ENCODE results near the gene LRCOL1. TPM values are rescaled to one million over a fixed set of nuclear protein-coding genes. Genes with fewer than 3 reads are reported as not detected.

LRCOL1 gene
- polyA plus RNA-seq, 3 donors = not detected

DNA sequence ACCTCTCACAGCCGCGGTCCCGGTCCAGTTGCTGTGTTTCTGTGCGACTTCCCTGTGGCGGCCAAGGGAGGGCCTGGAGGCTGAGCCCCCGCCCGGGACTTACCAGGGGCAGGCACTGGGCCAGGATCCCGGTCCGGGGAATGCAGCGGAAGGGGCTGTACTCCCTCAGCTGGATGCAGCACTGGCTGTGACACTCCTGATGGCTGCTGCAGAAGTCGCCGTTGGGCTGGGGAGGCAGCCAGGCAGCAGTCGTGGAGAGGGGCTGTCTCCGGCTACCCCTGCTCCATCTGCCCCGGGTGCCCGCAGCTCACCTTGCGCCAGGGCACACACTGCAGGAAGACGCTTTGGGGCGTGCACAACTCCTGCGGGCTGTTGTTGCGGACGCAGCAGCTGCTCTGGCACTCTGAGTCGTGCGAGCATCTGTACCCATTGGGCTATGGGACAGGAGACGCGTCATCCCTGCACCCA lies 6.2 kb downstream of the LRCOL1 start:
- Histone ChIP-seq H3K27ac (ENCODE audit: low read depth in 1 of 2, low read length in 2 of 2) (no peak overlapping the region), H2AFZ (ENCODE audit: insufficient read depth, low read depth, low read length, poor library complexity, severe bottlenecking) (no peak overlapping the region), H3K4me1 (ENCODE audit: control insufficient read depth in 1 of 2, insufficient read depth in 2 of 2, low read length in 2 of 2) (peaks cover 7 to 12% of the 10 kb centered on the region in 2 donors), H3K9me3 (replicated peaks in 1 of 2; ENCODE audit: control insufficient read depth in 1 of 2, insufficient read depth in 1 of 2, low read length in 2 of 2) (no peaks in the 10 kb centered on the region), H3K27me3 (ENCODE audit: control insufficient read depth in 2 of 2, insufficient read depth in 2 of 2, low read length in 2 of 2) (peaks cover 4 to 75% of the 10 kb centered on the region in 2 donors), H3K4me3 (replicated peaks in 1 of 3; ENCODE audit: low read depth in 2 of 3, low read length in 3 of 3) (no peak overlapping the region), H3K79me2 (ENCODE audit: insufficient read depth, low read length) (no peaks in the 10 kb centered on the region), H3K4me2 (replicated peaks; ENCODE audit: extremely low read depth, low read length, poor library complexity, severe bottlenecking) (no peak overlapping the region), H3K9ac (ENCODE audit: insufficient read depth, low read length, poor library complexity, severe bottlenecking) (no peak overlapping the region), H3K36me3 (replicated peaks in 1 of 2; ENCODE audit: control insufficient read depth in 1 of 2, insufficient read depth in 2 of 2, low read length in 2 of 2) (no peaks in the 10 kb centered on the region), H4K20me1 (ENCODE audit: insufficient read depth, low read length) (no peaks in the 10 kb centered on the region)
- Mint-ChIP-seq H3K27me3 (ENCODE audit: low read depth in 3 of 3) (peaks cover 76 to 96% (median 76%) of the 10 kb centered on the region in 3 donors), H3K9me3 (peaks cover 0 to 19% (median 4%) of the 10 kb centered on the region in 7 donors), H3K27ac (no peak overlapping the region), H3K4me1 (peaks cover 12% of the 10 kb centered on the region), H3K36me3 (no peaks in the 10 kb centered on the region), H3K4me3 (peak overlapping the region in 1 of 2 donors; percentile 70)
- intact Hi-C loops (cut with micrococcal nuclease) = no loop called here
- TF ChIP-seq, protein P1, sequence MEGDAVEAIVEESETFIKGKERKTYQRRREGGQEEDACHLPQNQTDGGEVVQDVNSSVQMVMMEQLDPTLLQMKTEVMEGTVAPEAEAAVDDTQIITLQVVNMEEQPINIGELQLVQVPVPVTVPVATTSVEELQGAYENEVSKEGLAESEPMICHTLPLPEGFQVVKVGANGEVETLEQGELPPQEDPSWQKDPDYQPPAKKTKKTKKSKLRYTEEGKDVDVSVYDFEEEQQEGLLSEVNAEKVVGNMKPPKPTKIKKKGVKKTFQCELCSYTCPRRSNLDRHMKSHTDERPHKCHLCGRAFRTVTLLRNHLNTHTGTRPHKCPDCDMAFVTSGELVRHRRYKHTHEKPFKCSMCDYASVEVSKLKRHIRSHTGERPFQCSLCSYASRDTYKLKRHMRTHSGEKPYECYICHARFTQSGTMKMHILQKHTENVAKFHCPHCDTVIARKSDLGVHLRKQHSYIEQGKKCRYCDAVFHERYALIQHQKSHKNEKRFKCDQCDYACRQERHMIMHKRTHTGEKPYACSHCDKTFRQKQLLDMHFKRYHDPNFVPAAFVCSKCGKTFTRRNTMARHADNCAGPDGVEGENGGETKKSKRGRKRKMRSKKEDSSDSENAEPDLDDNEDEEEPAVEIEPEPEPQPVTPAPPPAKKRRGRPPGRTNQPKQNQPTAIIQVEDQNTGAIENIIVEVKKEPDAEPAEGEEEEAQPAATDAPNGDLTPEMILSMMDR (IDR thresholded peaks at IDR 0.05) = no peak
- 25% methylated on average over 18 of the region's 26 CpGs for WGBS (ENCODE audit: insufficient coverage)
- DNase-seq = no peak

DNA sequence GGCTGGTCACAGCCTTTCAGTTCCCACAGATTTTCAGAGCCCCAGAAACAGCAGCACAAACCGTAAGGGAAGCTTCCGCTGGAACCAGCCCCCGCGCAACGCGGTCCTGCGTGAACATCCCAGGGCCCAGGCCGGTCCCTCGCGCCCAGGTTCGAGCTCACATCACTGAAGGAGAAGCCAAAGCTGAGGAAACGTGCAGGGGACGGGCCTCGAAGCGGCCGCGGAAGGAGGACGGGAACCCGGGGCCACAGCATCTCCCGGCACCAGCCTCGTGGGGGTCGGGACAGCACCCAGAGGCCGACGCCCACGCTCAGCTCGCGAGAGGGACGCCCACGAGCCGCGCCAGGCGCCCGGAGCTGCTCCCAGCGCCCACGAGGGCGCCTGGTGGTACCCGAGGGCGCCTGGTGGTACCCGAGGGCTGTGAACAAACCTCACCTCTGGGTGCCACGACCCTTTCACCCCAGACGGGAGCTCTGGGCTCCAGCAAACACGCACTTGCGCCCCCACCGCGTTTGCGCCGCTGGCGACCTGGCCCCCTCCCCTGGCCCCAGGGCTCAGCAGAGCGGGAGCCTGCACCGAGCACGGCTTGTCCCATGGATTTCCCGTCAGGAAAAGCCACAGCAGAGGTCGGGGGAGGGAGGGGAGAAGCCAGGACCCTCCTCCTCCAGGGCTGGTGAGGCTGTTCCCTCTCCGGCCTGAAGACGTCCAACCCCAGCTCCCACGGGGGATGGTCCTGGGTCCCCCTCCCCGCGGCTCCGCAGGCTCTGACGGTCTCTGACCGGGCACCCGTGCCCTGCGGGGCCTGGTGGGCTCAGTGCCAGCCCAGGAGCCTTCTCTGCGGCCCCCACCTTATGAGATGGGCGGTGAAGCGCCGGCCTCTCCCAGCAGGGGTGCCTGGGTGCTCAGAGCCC lies 6.9 kb downstream of the LRCOL1 start:
- Histone ChIP-seq H3K79me2 (ENCODE audit: insufficient read depth, low read length) (no peaks in the 10 kb centered on the region), H3K4me1 (ENCODE audit: control insufficient read depth in 1 of 2, insufficient read depth in 2 of 2, low read length in 2 of 2) (peaks cover 9 to 17% of the 10 kb centered on the region in 2 donors), H3K27ac (ENCODE audit: low read depth in 1 of 2, low read length in 2 of 2) (no peak overlapping the region), H3K36me3 (replicated peaks in 1 of 2; ENCODE audit: control insufficient read depth in 1 of 2, insufficient read depth in 2 of 2, low read length in 2 of 2) (no peaks in the 10 kb centered on the region), H3K9me3 (replicated peaks in 1 of 2; ENCODE audit: control insufficient read depth in 1 of 2, insufficient read depth in 1 of 2, low read length in 2 of 2) (no peaks in the 10 kb centered on the region), H4K20me1 (ENCODE audit: insufficient read depth, low read length) (no peaks in the 10 kb centered on the region), H3K27me3 (ENCODE audit: control insufficient read depth in 2 of 2, insufficient read depth in 2 of 2, low read length in 2 of 2) (peaks cover 4 to 76% of the 10 kb centered on the region in 2 donors), H3K4me2 (replicated peaks; ENCODE audit: extremely low read depth, low read length, poor library complexity, severe bottlenecking) (no peak overlapping the region), H3K4me3 (replicated peaks in 1 of 3; ENCODE audit: low read depth in 2 of 3, low read length in 3 of 3) (no peak overlapping the region), H3K9ac (ENCODE audit: insufficient read depth, low read length, poor library complexity, severe bottlenecking) (no peak overlapping the region), H2AFZ (ENCODE audit: insufficient read depth, low read depth, low read length, poor library complexity, severe bottlenecking) (no peak overlapping the region)
- Mint-ChIP-seq H3K9me3 (peaks cover 0 to 19% (median 5%) of the 10 kb centered on the region in 7 donors), H3K27me3 (ENCODE audit: low read depth in 3 of 3) (peaks cover 76 to 96% (median 77%) of the 10 kb centered on the region in 3 donors), H3K4me1 (peaks cover 17% of the 10 kb centered on the region), H3K4me3 (peak overlapping the region in 1 of 2 donors; percentile 60), H3K27ac (no peak overlapping the region), H3K36me3 (no peaks in the 10 kb centered on the region)
- intact Hi-C loops (cut with micrococcal nuclease) = no loop called here
- 33% methylated on average over 59 of the region's 67 CpGs for WGBS (ENCODE audit: insufficient coverage)
- DNase-seq = no peak
- TF ChIP-seq, protein P1 (IDR thresholded peaks at IDR 0.05) = no peak
